HEK293 (cell line): ENCODE measurements around the gene CKLF.

Experiments
- CTCF ChIA-PET: fragments of 350-600 bp; formaldehyde crosslinking; extraction: SDS; loops from one replicate; lab custom pipeline; 2021; ENCODE audit warnings: antibody characterized with exemption; lab: Yijun Ruan, JAX
- POLR2A ChIA-PET: fragments of 300-600 bp; formaldehyde crosslinking; extraction: SDS; loops from one replicate; lab custom pipeline; 2020; ENCODE audit warnings: antibody characterized with exemption, inconsistent platforms; lab: Yijun Ruan, JAX
- H3K27ac ChIP-seq: fragments of 200-500 bp; sonication (Bioruptor generic); 2 replicates; pipeline ENCODE4 v1.5.1; 2014; ENCODE audit warnings: low read depth, low read length, control low read depth, inconsistent platforms; ENCODE audit errors: extremely low read depth
- H3K36me3 ChIP-seq, 2 experiments: fragments of 200-500 bp in 1 of 2; sonication (Bioruptor generic) in 1 of 2; 1 replicate in 1 of 2; 2 replicates in 1 of 2; pipeline ENCODE4 v1.5.1; 2014 to 2017; ENCODE audit warnings: inconsistent platforms in 2 of 2, low read length in 2 of 2; ENCODE audit not compliant: control insufficient read depth in 2 of 2, insufficient read depth in 1 of 2
- H3K4me1 ChIP-seq: fragments of 200-500 bp; sonication (Bioruptor generic); 2 replicates; pipeline ENCODE4 v1.5.1; 2014; ENCODE audit warnings: mild to moderate bottlenecking, low read length, inconsistent platforms; ENCODE audit not compliant: control insufficient read depth, insufficient read depth
- H3K4me3 ChIP-seq: 2 replicates; pipeline ENCODE4 v1.5.1; 2011; ENCODE audit warnings: low read depth, mild to moderate bottlenecking, control low read depth, low read length, moderate library complexity
- H3K9me3 ChIP-seq: fragments of 200-500 bp; sonication (Bioruptor generic); 2 replicates; pipeline ENCODE4 v1.5.1; 2014; ENCODE audit warnings: low read depth, low read length, inconsistent platforms; ENCODE audit not compliant: control insufficient read depth, insufficient read depth
- ATF2 ChIP-seq: fragments of 450-650 bp; formaldehyde crosslinking; IDR thresholded peaks from 2 replicates; pipeline ENCODE4 v1.5.1; 2016; ENCODE audit warnings: missing biosample characterization, missing genetic modification characterization, low read depth
- BCL11A ChIP-seq: fragments of 450-650 bp; formaldehyde crosslinking; IDR thresholded peaks from 2 replicates; pipeline ENCODE4 v1.5.1; 2016; ENCODE audit warnings: low read depth, missing biosample characterization, missing genetic modification characterization
- EGR2 ChIP-seq: fragments of 450-650 bp; formaldehyde crosslinking; IDR thresholded peaks from 2 replicates; pipeline ENCODE4 v1.5.1; 2016; ENCODE audit warnings: low read depth, missing biosample characterization, missing genetic modification characterization
- GLIS2 ChIP-seq: fragments of 450-650 bp; formaldehyde crosslinking; IDR thresholded peaks from 2 replicates; pipeline ENCODE4 v1.5.1; 2016; ENCODE audit warnings: missing biosample characterization, missing genetic modification characterization
- HOXC10 ChIP-seq: sonication (generic); formaldehyde crosslinking; IDR thresholded peaks from 2 replicates; pipeline ENCODE4 v1.8.1; 2023; ENCODE audit warnings: mild to moderate bottlenecking, missing genetic modification reagents
- MEIS1 ChIP-seq: sonication (generic); formaldehyde crosslinking; IDR thresholded peaks from 2 replicates; pipeline ENCODE4 v1.8.1; 2022; ENCODE audit warnings: missing genetic modification reagents, mild to moderate bottlenecking, borderline replicate concordance
- OSR2 ChIP-seq: fragments of 450-650 bp; formaldehyde crosslinking; IDR thresholded peaks from 2 replicates; pipeline ENCODE4 v1.5.1; 2016; ENCODE audit warnings: missing biosample characterization, missing genetic modification characterization
- SETDB1 ChIP-seq: IDR thresholded peaks from one replicate; pipeline ENCODE4 v1.6.1; 2017; ENCODE audit warnings: mild to moderate bottlenecking, low read length, moderate library complexity, mixed read lengths; ENCODE audit not compliant: insufficient read length
- ZBTB11 ChIP-seq: fragments of 450-650 bp; formaldehyde crosslinking; conservative IDR thresholded peaks from 2 replicates; pipeline ENCODE4 v1.5.1; 2016; ENCODE audit warnings: low read depth, missing biosample characterization, missing genetic modification characterization
- ZBTB20 ChIP-seq: fragments of 450-650 bp; formaldehyde crosslinking; IDR thresholded peaks from 2 replicates; pipeline ENCODE4 v1.5.1; 2016; ENCODE audit warnings: missing biosample characterization, missing genetic modification characterization
- ZNF202 ChIP-seq: fragments of 450-650 bp; formaldehyde crosslinking; IDR thresholded peaks from 2 replicates; pipeline ENCODE4 v1.5.1; 2016; ENCODE audit warnings: missing biosample characterization, missing genetic modification characterization, borderline replicate concordance
- ZNF223 ChIP-seq: fragments of 450-650 bp; formaldehyde crosslinking; IDR thresholded peaks from 2 replicates; pipeline ENCODE4 v1.5.1; 2016; ENCODE audit warnings: missing biosample characterization, missing genetic modification characterization
- ZNF23 ChIP-seq: fragments of 450-650 bp; formaldehyde crosslinking; IDR thresholded peaks from 2 replicates; pipeline ENCODE4 v1.5.1; 2016; ENCODE audit warnings: missing biosample characterization, missing genetic modification characterization, borderline replicate concordance
- ZNF239 ChIP-seq: fragments of 450-650 bp; formaldehyde crosslinking; IDR thresholded peaks from 2 replicates; pipeline ENCODE4 v1.5.1; 2016; ENCODE audit warnings: missing biosample characterization, missing genetic modification characterization
- ZNF324 ChIP-seq: fragments of 450-650 bp; formaldehyde crosslinking; IDR thresholded peaks from 2 replicates; pipeline ENCODE4 v1.5.1; 2016; ENCODE audit warnings: missing biosample characterization, missing genetic modification characterization
- ZNF362 ChIP-seq: fragments of 450-650 bp; formaldehyde crosslinking; IDR thresholded peaks from 2 replicates; pipeline ENCODE4 v1.5.1; 2016; ENCODE audit warnings: missing biosample characterization, missing genetic modification characterization
- ZNF366 ChIP-seq: fragments of 450-650 bp; formaldehyde crosslinking; conservative IDR thresholded peaks from 2 replicates; pipeline ENCODE4 v1.5.1; 2016; ENCODE audit warnings: missing biosample characterization, missing genetic modification characterization
- ZNF514 ChIP-seq: fragments of 450-650 bp; formaldehyde crosslinking; IDR thresholded peaks from 2 replicates; pipeline ENCODE4 v1.5.1; 2016; ENCODE audit warnings: missing biosample characterization, missing genetic modification characterization
- ZNF660 ChIP-seq: fragments of 450-650 bp; IDR thresholded peaks from 2 replicates; pipeline ENCODE4 v1.5.1; 2018; ENCODE audit warnings: missing biosample characterization, mild to moderate bottlenecking, missing genetic modification characterization
- ZNF776 ChIP-seq: fragments of 450-650 bp; formaldehyde crosslinking; IDR thresholded peaks from 2 replicates; pipeline ENCODE4 v1.5.0; 2017; ENCODE audit warnings: missing biosample characterization, missing genetic modification characterization, borderline replicate concordance
- ZSCAN4 ChIP-seq: fragments of 450-650 bp; formaldehyde crosslinking; IDR thresholded peaks from 2 replicates; pipeline ENCODE4 v1.5.1; 2017; ENCODE audit warnings: missing biosample characterization, missing genetic modification characterization
- TF ChIP-seq, protein P1 (sequence below): fragments of 450-650 bp; formaldehyde crosslinking; IDR thresholded peaks from 2 replicates; pipeline ENCODE4 v1.5.1; 2017; ENCODE audit warnings: missing biosample characterization, missing genetic modification characterization
- TF ChIP-seq, protein P2 (sequence below): fragments of 450-650 bp; formaldehyde crosslinking; IDR thresholded peaks from 2 replicates; pipeline ENCODE4 v1.5.1; 2016; ENCODE audit warnings: missing biosample characterization, missing genetic modification characterization
- TF ChIP-seq, protein P3 (sequence below): fragments of 450-650 bp; formaldehyde crosslinking; IDR thresholded peaks from 2 replicates; pipeline ENCODE4 v1.5.1; 2017; ENCODE audit warnings: missing biosample characterization, missing genetic modification characterization

Gene CKLF

GRCh38 chr16:66603537-66604375 is 51.4 kb downstream of the CKLF start:
- Histone ChIP-seq H3K27ac (peak overlapping the region; percentile 80), H3K4me3 (peak overlapping the region; percentile 69), H3K4me1 (no peaks in the 10 kb centered on the region), H3K9me3 (no peaks in the 10 kb centered on the region), H3K36me3 (peaks cover 0 to 2% of the 10 kb centered on the region in 2 experiments; a peak in 1 of 3 replicates)
- ChIA-PET CTCF (interaction anchor here (0.5 to 1.5 kb wide), 4 partner anchors 61 to 199 kb away, joined by 3 to 9 read pairs (median 3); no protein-coding TSS in a partner anchor), POLR2A (interaction anchor here (1.0 kb wide), 1 partner anchor 239 kb away, joined by 3 read pairs; no protein-coding TSS in a partner anchor)
- TF ChIP-seq OSR2 (no peak), MEIS1 (CRISPR knock-in tag) (no peak), ATF2 (tag by site-specific recombination) (no peak), ZNF239 (tag by site-specific recombination) (0 out of 2 replicates have a peak, but pooled peaks have one; percentile 53), ZNF202 (no peak), ZNF23 (no peak), ZNF514 (no peak), BCL11A (tag by site-specific recombination) (no peak), ZNF362 (no peak), ZSCAN4 (tag by site-specific recombination) (peak; percentile 98), ZNF776 (no peak), ZNF324 (tag by site-specific recombination) (peak; percentile 64; the same call in 1 of the 2 replicates), ZNF660 (tag by site-specific recombination) (no peak), ZBTB20 (tag by site-specific recombination) (peak; percentile 85), ZNF366 (peak; percentile 75), SETDB1 (no peak), EGR2 (tag by site-specific recombination) (no peak), GLIS2 (tag by site-specific recombination) (no peak), ZBTB11 (tag by site-specific recombination) (peak; percentile 68), HOXC10 (CRISPR knock-in tag) (no peak), ZNF223 (tag by site-specific recombination) (no peak)
- TF ChIP-seq, protein P1, sequence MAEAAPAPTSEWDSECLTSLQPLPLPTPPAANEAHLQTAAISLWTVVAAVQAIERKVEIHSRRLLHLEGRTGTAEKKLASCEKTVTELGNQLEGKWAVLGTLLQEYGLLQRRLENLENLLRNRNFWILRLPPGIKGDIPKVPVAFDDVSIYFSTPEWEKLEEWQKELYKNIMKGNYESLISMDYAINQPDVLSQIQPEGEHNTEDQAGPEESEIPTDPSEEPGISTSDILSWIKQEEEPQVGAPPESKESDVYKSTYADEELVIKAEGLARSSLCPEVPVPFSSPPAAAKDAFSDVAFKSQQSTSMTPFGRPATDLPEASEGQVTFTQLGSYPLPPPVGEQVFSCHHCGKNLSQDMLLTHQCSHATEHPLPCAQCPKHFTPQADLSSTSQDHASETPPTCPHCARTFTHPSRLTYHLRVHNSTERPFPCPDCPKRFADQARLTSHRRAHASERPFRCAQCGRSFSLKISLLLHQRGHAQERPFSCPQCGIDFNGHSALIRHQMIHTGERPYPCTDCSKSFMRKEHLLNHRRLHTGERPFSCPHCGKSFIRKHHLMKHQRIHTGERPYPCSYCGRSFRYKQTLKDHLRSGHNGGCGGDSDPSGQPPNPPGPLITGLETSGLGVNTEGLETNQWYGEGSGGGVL (tag by site-specific recombination), result peak; percentile 99
- TF ChIP-seq, protein P2, sequence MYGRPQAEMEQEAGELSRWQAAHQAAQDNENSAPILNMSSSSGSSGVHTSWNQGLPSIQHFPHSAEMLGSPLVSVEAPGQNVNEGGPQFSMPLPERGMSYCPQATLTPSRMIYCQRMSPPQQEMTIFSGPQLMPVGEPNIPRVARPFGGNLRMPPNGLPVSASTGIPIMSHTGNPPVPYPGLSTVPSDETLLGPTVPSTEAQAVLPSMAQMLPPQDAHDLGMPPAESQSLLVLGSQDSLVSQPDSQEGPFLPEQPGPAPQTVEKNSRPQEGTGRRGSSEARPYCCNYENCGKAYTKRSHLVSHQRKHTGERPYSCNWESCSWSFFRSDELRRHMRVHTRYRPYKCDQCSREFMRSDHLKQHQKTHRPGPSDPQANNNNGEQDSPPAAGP (tag by site-specific recombination), result 0 out of 2 replicates have a peak, but pooled peaks have one; percentile 36
- TF ChIP-seq, protein P3, sequence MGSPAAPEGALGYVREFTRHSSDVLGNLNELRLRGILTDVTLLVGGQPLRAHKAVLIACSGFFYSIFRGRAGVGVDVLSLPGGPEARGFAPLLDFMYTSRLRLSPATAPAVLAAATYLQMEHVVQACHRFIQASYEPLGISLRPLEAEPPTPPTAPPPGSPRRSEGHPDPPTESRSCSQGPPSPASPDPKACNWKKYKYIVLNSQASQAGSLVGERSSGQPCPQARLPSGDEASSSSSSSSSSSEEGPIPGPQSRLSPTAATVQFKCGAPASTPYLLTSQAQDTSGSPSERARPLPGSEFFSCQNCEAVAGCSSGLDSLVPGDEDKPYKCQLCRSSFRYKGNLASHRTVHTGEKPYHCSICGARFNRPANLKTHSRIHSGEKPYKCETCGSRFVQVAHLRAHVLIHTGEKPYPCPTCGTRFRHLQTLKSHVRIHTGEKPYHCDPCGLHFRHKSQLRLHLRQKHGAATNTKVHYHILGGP (tag by site-specific recombination), result peak; percentile 19; the same call in 1 of the 2 replicates
